GM21447 (cell line): Measurements from ENCODE around the gene PFKL.

Experiments used
- ATAC-seq: cut with Tn5 transposase; IDR thresholded peaks from one replicate; pipeline ENCODE4 v1.9.1; 2021; ENCODE audit not compliant: unreplicated experiment

The PFKL gene

GRCh38 chr21:44374601-44375280 is 74.9 kb downstream of the PFKL start:
- no peak for ATAC-seq

- no peak for ATAC-seq
These were observed 75.4 kb downstream of the PFKL start for GRCh38 chr21:44375281-44375651.

- ATAC-seq = no peak
These were observed 75.9 kb downstream of the PFKL start for GRCh38 chr21:44375761-44376241.

DNA sequence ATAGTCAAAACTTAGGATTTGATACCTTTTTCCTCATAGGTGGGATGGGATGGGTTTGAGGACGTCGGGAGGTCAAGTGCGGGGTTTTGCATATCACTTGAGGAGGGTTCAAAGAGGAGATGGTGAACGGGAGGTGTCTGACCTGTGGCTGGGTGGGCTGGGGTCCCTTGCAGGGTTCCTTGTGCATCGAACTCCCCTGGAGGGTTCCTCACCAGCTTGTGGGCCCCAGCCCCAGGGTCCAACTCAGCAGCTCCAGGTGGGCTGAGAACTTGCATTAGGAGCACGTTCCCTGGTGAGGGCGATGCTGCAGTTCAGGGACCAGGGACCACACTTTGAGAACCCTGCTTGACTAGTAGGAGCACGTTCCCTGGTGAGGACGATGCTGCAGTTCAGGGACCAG is 76.8 kb downstream of the PFKL start:
- no peak for ATAC-seq
